GM12891 (cell line): ENCODE measurements around the gene CHURC1.

Source experiments
- PAX5 ChIP-seq: IDR thresholded peaks from 2 replicates; pipeline ENCODE4 v1.6.1; 2011; ENCODE audit warnings: low read length, moderate library complexity, mild to moderate bottlenecking; ENCODE audit not compliant: insufficient read depth, severe bottlenecking
- POLR2A ChIP-seq: IDR thresholded peaks from 2 replicates; pipeline ENCODE4 v1.6.1; 2011; ENCODE audit warnings: low read depth, low read length, control low read depth
- POLR2AphosphoS5 ChIP-seq: IDR thresholded peaks from 2 replicates; pipeline ENCODE4 v1.6.1; 2011; ENCODE audit warnings: low read depth, low read length, control low read depth
- POU2F2 ChIP-seq: IDR thresholded peaks from 2 replicates; pipeline ENCODE4 v1.6.1; 2011; ENCODE audit warnings: low read depth, mild to moderate bottlenecking, control low read depth, low read length, moderate library complexity
- SPI1 ChIP-seq: IDR thresholded peaks from 2 replicates; pipeline ENCODE4 v1.6.1; 2011; ENCODE audit warnings: low read depth, low read length, control low read depth
- TAF1 ChIP-seq: IDR thresholded peaks from 2 replicates; pipeline ENCODE4 v1.6.1; 2011; ENCODE audit warnings: low read depth, low read length, control low read depth

DNA sequence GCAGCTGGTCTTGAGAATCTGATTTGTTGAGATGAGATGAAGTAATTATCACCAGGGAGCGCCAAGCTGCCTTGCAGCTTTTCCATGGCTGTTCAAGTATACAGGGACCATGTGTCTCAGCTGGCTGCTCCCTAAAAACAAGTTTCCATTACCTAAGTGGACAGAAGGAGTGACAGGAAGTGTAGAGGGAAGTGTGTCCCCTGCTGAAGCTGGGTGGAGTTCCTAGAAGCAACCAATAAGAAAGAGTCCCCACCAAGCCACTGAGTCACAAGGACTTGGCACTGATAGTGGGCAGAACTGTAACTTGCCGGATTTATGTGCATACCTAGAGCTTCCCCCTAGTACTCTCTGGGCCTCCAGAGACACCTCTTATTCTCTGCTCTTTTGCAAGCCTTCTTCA, 29.8 kb downstream of the CHURC1 start:
- no peak for TF ChIP-seq POLR2A
- TF ChIP-seq POLR2AphosphoS5 = no peak
- TF ChIP-seq TAF1 = no peak
- no peak for TF ChIP-seq SPI1
- TF ChIP-seq POU2F2 = no peak
- TF ChIP-seq PAX5 = no peak
